Adipocyte (in vitro differentiated cells): ENCODE results near the gene MN1.

Source experiments
- DNase-seq: peaks from one replicate; pipeline ENCODE4 v3.0.0-alpha.2; 2015; ENCODE audit warnings: low read depth
- H3K27me3 ChIP-seq: replicated peaks from 2 replicates; pipeline ENCODE4 v1.7.0; 2013; ENCODE audit warnings: mild to moderate bottlenecking, low read length, moderate library complexity; ENCODE audit not compliant: control insufficient read depth, insufficient read depth
- H3K36me3 ChIP-seq: 2 replicates; pipeline ENCODE4 v1.7.0; 2013; ENCODE audit warnings: low read length, mild to moderate bottlenecking, moderate library complexity; ENCODE audit not compliant: control insufficient read depth, insufficient read depth, severe bottlenecking
- H3K4me1 ChIP-seq: 2 replicates; pipeline ENCODE4 v1.7.0; 2013; ENCODE audit warnings: mild to moderate bottlenecking, low read length, moderate library complexity; ENCODE audit not compliant: control insufficient read depth, insufficient read depth
- H3K4me3 ChIP-seq: 2 replicates; pipeline ENCODE4 v1.7.0; 2013; ENCODE audit warnings: mild to moderate bottlenecking, low read length, moderate library complexity
- H3K9ac ChIP-seq: 2 replicates; pipeline ENCODE4 v1.7.0; 2013; ENCODE audit warnings: mild to moderate bottlenecking, low read length, moderate library complexity
- H3K9me3 ChIP-seq: 2 replicates; pipeline ENCODE4 v1.7.0; 2013; ENCODE audit warnings: mild to moderate bottlenecking, low read length, moderate library complexity; ENCODE audit not compliant: control insufficient read depth

Gene MN1

DNA sequence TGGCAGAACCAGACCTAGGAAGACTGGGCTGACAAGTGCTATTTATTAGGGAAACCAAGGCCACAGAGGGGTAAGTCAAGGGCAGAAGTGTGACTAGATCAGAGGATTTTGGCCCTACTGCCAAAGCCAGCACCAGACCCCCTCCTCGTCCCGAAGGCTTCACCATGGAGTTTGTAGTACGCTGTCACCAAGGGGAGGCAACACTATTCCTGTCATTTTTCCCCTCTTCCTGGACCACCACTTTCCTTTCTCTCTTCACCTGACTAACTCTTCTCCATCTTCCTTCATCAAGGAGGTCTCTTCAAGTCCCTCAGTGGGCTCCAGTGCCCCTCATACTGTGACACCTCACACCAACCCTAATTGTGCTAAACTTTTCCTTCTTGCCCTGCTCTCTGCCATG, 34.9 kb downstream of the MN1 start:
- H3K9me3 ChIP-seq: no peaks in the 10 kb centered on the region
- peaks cover 7% of the 10 kb centered on the region for H3K36me3 ChIP-seq
- H3K4me1 ChIP-seq: no peaks in the 10 kb centered on the region
- DNase-seq: no peak
- H3K9ac ChIP-seq: no peak overlapping the region
- H3K27me3 ChIP-seq: no peaks in the 10 kb centered on the region
- no peak overlapping the region for H3K4me3 ChIP-seq

DNA sequence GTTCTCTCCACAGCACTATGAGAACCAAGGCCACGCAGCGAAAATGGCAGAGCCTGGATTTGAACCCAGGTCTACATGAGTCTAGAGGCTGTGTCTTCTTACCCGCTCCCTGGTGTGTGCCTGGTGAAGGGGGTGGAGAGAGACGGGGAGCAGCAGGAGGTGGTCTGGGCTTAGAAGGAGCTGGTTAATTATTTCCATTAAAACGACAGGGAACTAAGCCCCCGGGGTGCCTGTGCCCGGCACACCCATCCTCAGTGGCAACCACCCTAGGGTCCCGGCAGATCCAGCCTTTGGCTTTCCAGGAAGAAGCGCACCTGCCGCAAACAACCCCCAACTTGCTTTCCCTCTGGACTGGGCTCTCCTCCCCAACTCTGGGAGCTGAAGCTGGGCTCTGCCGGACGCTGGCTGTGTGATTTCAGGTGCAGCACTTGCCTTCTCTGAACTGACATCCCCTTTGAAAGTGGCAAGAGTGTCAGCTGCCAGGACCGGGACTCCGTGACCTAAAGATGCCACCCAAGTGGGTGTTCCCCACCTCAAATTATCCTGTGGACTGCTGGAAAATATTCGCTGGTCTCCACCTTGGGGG, 35.8 kb downstream of the MN1 start:
- Histone ChIP-seq H3K36me3 (peaks cover 7% of the 10 kb centered on the region), H3K4me1 (no peaks in the 10 kb centered on the region), H3K4me3 (no peak overlapping the region), H3K27me3 (no peaks in the 10 kb centered on the region), H3K9me3 (no peaks in the 10 kb centered on the region), H3K9ac (no peak overlapping the region)
- no peak for DNase-seq

DNA sequence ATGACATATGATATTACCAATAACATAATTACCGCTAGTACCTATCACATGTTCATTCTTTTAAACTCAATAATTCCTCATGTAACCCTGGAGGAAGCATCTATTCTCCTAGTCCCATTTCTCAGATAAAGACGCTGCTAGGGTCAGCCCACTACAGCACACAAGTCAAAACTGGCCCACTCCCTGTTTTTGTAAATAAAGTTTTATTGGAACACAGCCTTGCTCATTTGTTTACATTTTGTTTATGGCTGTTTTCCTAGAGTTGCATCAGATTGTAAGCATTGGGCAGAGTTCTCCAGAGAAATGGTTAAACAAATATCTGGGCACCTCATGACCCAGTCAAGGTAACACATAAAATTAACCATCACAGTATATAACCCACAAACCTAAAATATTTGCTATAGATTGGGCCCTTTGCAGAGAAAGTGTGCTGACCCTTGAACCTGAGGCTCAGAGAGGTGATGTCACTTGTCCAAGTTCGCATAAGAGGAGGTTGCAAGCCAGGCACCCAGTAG, 36.8 kb downstream of the MN1 start:
- Histone ChIP-seq H3K4me3 (no peak overlapping the region), H3K9me3 (no peaks in the 10 kb centered on the region), H3K36me3 (peaks cover 7% of the 10 kb centered on the region), H3K4me1 (no peaks in the 10 kb centered on the region), H3K27me3 (no peaks in the 10 kb centered on the region), H3K9ac (no peak overlapping the region)
- no peak for DNase-seq

DNA sequence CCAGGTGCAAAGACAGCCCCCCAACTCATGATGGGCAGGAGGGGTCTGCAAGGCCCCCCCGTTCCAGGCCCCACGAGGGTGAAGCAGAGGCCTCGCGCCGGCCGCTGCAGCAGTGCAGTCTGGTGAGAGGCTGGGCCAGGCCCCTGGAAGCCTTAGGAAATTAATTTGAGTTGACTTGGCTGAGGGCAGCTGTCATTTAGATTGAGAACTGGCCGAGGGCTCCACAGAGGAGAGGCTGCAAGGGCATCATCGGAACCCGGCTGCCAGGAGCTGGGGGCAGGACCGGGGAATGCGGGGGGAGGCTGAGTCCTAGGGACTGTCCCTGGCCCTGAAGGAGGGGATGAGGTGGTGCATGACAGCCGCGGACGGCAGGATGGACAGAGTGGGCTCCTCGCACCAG, 39.9 kb downstream of the MN1 start:
- Histone ChIP-seq H3K4me3 (no peak overlapping the region), H3K27me3 (no peaks in the 10 kb centered on the region), H3K36me3 (peaks cover 7% of the 10 kb centered on the region), H3K4me1 (no peaks in the 10 kb centered on the region), H3K9me3 (no peaks in the 10 kb centered on the region), H3K9ac (no peak overlapping the region)
- DNase-seq: no peak

DNA sequence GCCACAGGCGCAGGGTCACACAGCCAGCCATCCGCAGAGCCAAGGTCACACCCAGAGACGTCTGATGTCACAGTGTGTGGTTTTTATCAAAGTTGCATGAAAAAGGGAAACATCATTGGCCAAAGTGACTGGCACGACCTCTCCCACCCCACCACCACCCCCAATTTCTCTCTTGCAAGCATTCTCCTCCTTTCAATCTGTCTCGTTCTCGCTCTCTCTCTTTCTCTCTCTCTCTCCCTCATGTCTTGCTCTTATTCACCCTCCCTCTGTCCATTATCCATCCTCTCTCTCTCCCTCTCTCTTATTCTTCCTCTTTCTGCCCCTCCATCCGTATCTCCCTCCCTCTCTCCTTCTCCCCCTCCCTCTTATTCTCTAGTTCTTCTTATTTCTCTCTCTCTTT, 40.6 kb downstream of the MN1 start:
- DNase-seq: no peak
- H3K36me3 ChIP-seq: peaks cover 7% of the 10 kb centered on the region

DNA sequence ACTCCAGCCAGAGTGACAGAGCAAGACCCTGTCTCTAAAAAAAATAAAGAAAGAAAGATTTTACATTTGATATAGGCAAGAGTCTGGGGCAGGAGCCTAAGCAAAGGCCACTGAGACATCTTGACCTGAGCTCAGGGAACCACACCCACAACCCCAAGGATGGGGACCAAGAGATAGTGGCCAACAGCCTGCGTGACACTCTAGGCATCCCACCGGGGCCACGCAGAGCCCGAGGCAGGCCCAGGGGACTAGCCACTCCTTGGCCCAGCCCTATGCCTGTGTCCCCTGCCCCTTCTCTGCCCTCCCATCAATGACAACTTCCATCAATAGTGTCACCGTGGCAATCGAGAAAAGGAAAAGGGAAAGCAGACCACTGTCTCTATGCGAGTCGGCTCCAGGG, 41.1 kb downstream of the MN1 start:
- Histone ChIP-seq H3K9ac (no peak overlapping the region), H3K36me3 (peaks cover 7% of the 10 kb centered on the region), H3K4me3 (no peak overlapping the region), H3K27me3 (no peaks in the 10 kb centered on the region), H3K9me3 (no peaks in the 10 kb centered on the region), H3K4me1 (no peaks in the 10 kb centered on the region)
- DNase-seq: no peak

More for the DNA sequence above, 40.6 kb downstream of the MN1 start:
- H3K9ac ChIP-seq: no peak overlapping the region
- H3K4me1 ChIP-seq: no peaks in the 10 kb centered on the region
- H3K9me3 ChIP-seq: no peaks in the 10 kb centered on the region
- no peak overlapping the region for H3K4me3 ChIP-seq
- no peaks in the 10 kb centered on the region for H3K27me3 ChIP-seq

DNA sequence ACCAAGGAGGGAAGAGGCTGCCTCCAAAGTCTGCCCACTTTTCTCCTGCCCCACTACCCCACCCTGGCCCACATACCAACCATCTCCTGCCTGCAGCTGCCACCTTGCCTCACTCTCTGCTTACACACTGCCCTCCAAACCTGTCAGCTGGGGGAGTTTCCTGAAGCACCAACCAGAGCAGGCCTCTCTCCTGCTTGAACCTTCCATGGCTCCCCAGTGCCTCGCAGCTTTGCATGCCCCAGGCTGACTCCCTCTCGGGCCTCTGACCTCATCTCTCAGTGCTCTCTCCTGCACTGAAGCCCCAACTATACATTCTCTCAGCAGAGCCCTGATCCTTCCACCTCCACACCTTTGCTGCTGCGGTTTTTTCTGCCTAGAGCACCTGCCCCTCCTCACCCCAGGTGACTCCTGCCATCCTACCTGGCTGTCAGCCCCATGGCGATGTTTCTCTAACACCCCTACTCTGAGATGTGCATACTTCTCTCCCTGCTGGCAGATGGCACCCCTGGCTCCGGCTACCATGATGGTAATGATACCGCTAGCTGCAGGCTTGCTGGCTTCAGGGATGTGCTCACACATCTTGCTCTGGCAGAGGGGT, 43.5 kb downstream of the MN1 start:
- peaks cover 14% of the 10 kb centered on the region for H3K4me1 ChIP-seq
- no peak overlapping the region for H3K4me3 ChIP-seq
- H3K9ac ChIP-seq: no peak overlapping the region
- no peaks in the 10 kb centered on the region for H3K36me3 ChIP-seq
- H3K9me3 ChIP-seq: no peaks in the 10 kb centered on the region
- H3K27me3 ChIP-seq: no peaks in the 10 kb centered on the region
- DNase-seq: no peak

DNA sequence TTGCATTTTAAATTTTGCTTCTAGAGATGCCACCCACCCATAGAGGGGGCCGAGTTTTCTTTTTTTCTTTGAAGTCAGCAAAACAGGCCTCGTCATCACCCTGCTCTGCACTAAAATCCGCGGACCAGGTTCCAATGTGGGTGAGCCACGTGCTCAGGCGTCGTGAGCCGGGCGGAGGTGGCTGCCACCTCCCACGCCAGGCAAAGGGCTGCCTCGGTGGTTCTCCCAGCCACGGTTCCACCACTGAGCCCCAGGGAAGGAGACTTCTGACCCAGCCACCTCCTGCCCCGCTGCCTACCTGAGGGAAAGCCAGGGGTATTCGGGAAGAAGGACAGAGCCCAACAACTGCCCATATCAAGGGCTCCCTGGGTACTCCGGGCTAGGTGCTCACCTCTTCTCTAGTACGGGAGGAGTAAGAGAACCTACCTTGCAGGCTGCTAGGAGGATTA, 45.3 kb downstream of the MN1 start:
- Histone ChIP-seq H3K4me3 (no peak overlapping the region), H3K36me3 (no peaks in the 10 kb centered on the region), H3K9ac (no peak overlapping the region), H3K27me3 (no peaks in the 10 kb centered on the region), H3K9me3 (no peaks in the 10 kb centered on the region), H3K4me1 (peaks cover 32% of the 10 kb centered on the region)
- no peak for DNase-seq

DNA sequence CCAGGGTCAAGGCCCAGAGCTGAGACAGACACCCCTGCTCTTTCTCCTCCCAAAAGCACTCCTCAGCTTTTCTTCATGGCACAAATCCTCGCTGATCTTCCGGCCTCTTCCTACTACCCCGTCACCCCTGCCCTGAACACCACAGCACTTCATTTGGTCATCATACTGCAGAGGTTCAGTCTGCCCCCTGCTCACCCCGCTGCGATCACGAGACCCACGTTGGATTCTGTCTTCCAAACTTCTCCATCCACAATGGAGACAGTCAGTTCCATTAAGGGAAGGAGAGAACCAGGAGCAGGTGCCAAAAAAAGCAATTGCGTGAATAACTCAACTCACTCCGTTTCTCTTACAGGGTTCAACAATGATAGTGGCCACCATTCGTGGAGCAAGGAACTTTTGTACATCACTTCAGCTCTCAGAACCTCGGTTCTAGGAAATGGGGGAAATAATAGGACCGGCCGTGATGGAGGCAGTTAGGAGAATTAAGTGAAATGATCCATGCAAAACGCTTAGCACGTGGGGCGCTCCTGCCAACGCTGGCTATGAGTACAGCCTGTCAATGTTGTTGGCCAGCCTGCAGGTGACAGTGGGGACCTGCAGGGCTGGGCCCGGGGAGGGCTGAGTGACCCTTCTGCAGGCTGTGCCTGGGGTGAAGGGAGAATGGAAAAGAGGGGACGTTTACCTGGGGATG, 45.9 kb downstream of the MN1 start:
- H3K27me3 ChIP-seq: no peaks in the 10 kb centered on the region
- H3K9me3 ChIP-seq: no peaks in the 10 kb centered on the region
- H3K4me3 ChIP-seq: no peak overlapping the region
- H3K36me3 ChIP-seq: no peaks in the 10 kb centered on the region
- peaks cover 37% of the 10 kb centered on the region for H3K4me1 ChIP-seq
- no peak overlapping the region for H3K9ac ChIP-seq
- no peak for DNase-seq

DNA sequence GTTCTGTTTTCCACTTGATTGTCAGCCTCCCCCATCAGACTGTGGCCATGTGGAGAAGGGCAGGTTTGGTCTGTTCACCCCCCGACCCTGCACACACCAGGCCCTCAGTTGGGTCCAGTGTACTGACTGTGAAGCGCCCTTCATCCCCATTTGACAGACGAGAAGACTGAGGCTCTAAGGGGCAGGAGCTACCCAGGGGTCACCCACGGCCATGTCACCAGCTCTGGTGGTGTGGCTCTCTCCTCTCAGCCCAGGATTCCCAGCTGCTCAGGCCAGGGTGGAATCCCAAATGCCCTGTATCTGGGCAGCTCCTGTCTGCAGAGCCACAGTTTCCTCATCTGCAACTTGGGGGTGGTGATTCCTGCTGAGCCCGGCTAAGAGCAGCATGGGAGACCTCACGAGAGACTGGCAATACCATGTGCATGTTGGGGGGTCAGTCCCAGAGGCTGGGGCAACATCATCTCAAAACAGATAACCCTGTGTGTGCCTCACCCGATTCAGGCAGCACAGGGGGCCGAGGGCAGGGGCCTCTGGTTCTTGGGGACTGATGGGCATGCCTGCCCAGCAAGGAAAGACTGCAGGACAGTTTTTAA, 46.6 kb downstream of the MN1 start:
- H3K4me3 ChIP-seq: no peak overlapping the region
- H3K36me3 ChIP-seq: no peaks in the 10 kb centered on the region

DNA sequence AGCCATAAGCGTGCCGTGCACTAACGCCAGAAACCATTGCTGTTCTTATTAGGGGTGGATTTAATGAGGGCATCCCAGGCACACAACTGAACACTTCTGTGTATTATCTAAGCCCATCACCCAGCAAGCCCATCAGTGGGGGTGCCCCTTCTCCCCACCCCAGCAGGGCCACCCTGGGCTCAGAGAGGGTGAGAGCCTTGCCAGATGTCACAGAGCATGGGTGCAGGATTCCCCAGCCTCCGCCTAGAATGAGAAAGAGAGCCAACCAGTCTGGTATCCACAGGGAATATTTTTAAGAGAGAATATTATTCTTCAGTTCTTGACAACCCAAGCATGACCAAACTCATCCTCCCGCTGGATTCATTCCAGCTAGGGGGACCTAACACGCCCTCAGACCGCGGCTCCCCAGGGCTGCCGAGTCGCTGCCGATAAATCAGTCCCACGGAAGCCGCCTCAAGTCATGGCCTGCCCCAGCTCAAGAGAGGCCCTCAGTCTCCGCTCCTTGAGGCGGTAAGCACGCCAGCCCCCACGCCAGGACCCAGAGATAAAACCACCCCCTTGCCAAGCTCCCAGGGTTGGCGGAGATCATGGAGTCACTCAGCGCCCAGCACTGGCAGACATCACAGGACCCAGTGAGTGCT, 47.2 kb downstream of the MN1 start:
- Histone ChIP-seq H3K27me3 (no peaks in the 10 kb centered on the region), H3K9ac (no peak overlapping the region), H3K9me3 (no peaks in the 10 kb centered on the region), H3K4me3 (no peak overlapping the region), H3K36me3 (no peaks in the 10 kb centered on the region), H3K4me1 (peaks cover 50% of the 10 kb centered on the region)
- no peak for DNase-seq

More for the DNA sequence above, 46.6 kb downstream of the MN1 start:
- Histone ChIP-seq H3K9ac (no peak overlapping the region), H3K4me1 (peaks cover 44% of the 10 kb centered on the region), H3K27me3 (no peaks in the 10 kb centered on the region), H3K9me3 (no peaks in the 10 kb centered on the region)
- no peak for DNase-seq
